Panc1 (cell line): Measurements from ENCODE around the gene S100A5. TPM values are rescaled to one million over a fixed set of nuclear protein-coding genes. Genes with fewer than 3 reads are reported as not detected.

Experiments used
- ATAC-seq: fragments of 200-7000 bp; cut with Tn5 transposase; 2 replicates; pipeline ENCODE4 v1.9.1; 2020; ENCODE audit warnings: mild to moderate bottlenecking, moderate library complexity
- BruUV-seq: library from RNA; stranded (reverse); fragments of 400-500 nt; replicated peaks from 2 replicates; lab custom pipeline; 2021; lab: Mats Ljungman, UMichigan
- CTCF ChIA-PET: fragments of 300-600 bp; sonication (Branson Sonifier 250); formaldehyde crosslinking; loops from one replicate; lab custom pipeline; 2022; ENCODE audit warnings: antibody characterized with exemption; lab: Charles Lee
- POLR2A ChIA-PET: fragments of 300-600 bp; sonication (Branson Sonifier 250); formaldehyde crosslinking; loops from one replicate; lab custom pipeline; 2022; ENCODE audit warnings: antibody characterized with exemption; lab: Charles Lee
- DNase-seq: peaks from one replicate; pipeline ENCODE4 v3.0.0-alpha.2; 2010; ENCODE audit warnings: low read depth, low spot score
- H3K27ac ChIP-seq: 2 replicates; pipeline ENCODE4 v1.5.1; 2011; ENCODE audit warnings: mild to moderate bottlenecking, low read length, inconsistent platforms
- H3K27me3 ChIP-seq: fragments of 200-500 bp; sonication (Bioruptor generic); 2 replicates; pipeline ENCODE4 v1.6.0; 2014; ENCODE audit warnings: low read length, inconsistent platforms; ENCODE audit not compliant: control insufficient read depth, insufficient read depth
- H3K36me3 ChIP-seq: fragments of 200-500 bp; sonication (Bioruptor generic); 2 replicates; pipeline ENCODE4 v1.5.1; 2014; ENCODE audit warnings: inconsistent platforms, mild to moderate bottlenecking, low read length, moderate library complexity; ENCODE audit not compliant: control insufficient read depth, insufficient read depth
- H3K4me1 ChIP-seq: 2 replicates; pipeline ENCODE4 v1.5.1; 2011; ENCODE audit warnings: inconsistent platforms, mild to moderate bottlenecking, low read length, moderate library complexity; ENCODE audit not compliant: control insufficient read depth, insufficient read depth
- H3K4me3 ChIP-seq, 2 experiments: 2 replicates each; pipeline ENCODE4 v1.5.1; 2011 to 2012; ENCODE audit warnings: low read depth in 2 of 2, low read length in 2 of 2, mild to moderate bottlenecking in 2 of 2, inconsistent platforms in 1 of 2, moderate library complexity in 1 of 2
- H3K9me3 ChIP-seq: fragments of 200-500 bp; sonication (Bioruptor generic); 2 replicates; pipeline ENCODE4 v1.5.1; 2014; ENCODE audit warnings: low read depth, mild to moderate bottlenecking, inconsistent platforms, low read length, moderate library complexity; ENCODE audit not compliant: control insufficient read depth, insufficient read depth
- CTCF ChIP-seq: fragments of 450-650 bp; IDR thresholded peaks from 2 replicates; pipeline ENCODE4 v1.5.1; 2017; ENCODE audit warnings: mild to moderate bottlenecking
- POLR2AphosphoS5 ChIP-seq: IDR thresholded peaks from 2 replicates; pipeline ENCODE4 v1.6.1; 2012; ENCODE audit warnings: mild to moderate bottlenecking, low read depth, low read length, moderate library complexity
- REST ChIP-seq, 2 experiments: IDR thresholded peaks; 2 replicates each; pipeline ENCODE4 v1.6.1; 2011 to 2012; ENCODE audit warnings: low read depth in 2 of 2, control low read depth in 1 of 2, low read length in 1 of 2, mild to moderate bottlenecking in 1 of 2, moderate library complexity in 1 of 2; ENCODE audit not compliant: insufficient read depth in 1 of 2
- SIN3A ChIP-seq: IDR thresholded peaks from 2 replicates; pipeline ENCODE4 v1.6.1; 2012; ENCODE audit warnings: low read depth, mild to moderate bottlenecking, low read length, moderate library complexity, borderline replicate concordance; ENCODE audit not compliant: insufficient read depth
- TCF7L2 ChIP-seq: IDR thresholded peaks from 2 replicates; pipeline ENCODE4 v1.6.1; 2011; ENCODE audit warnings: mild to moderate bottlenecking, low read depth, low read length, inconsistent platforms
- in situ Hi-C: cut with HindIII; loops from 2 replicates; pipeline ENCODE4 v1.10.0; 2016; ENCODE audit warnings: low sequenced_read_pairs, low pct_unique_long_range_greater_than_20kb
- intact Hi-C: fragments of 100-400 bp; cut with micrococcal nuclease; formaldehyde crosslinking; loops from one replicate; pipeline ENCODE4 v1.10.0; 2022; ENCODE audit not compliant: unreplicated experiment
- total RNA-seq: library from RNA; stranded (reverse); gene quantifications from one replicate; pipeline ENCODE4 v1.2.1, GENCODE V29; 2021; ENCODE audit not compliant: unreplicated experiment

S100A5 gene
- total RNA-seq, 1 experiment from 2014 or later, result 0.72 TPM

- no TSS peak for BruUV-seq
- H3K4me1 ChIP-seq, result peaks cover 30% of the 10 kb centered on the region
- ATAC-seq, result no peak
- no peaks in the 10 kb centered on the region for H3K27me3 ChIP-seq
- intact Hi-C loops, result no loop called here
- TF ChIP-seq REST (IDR thresholded peaks at IDR 0.05; ENCODE audit: insufficient read depth in 1 of 2, low read depth in 2 of 2, low read length in 1 of 2) (no peak), CTCF (no peak), TCF7L2 (no peak)
- in situ Hi-C loops, result no loop called here
- H3K4me3 ChIP-seq, result no peak overlapping the region
- peak overlapping the region; percentile 62 for H3K27ac ChIP-seq
- CTCF ChIA-PET, result interaction anchor here (0.9 kb wide), 1 partner anchor 66 kb away, joined by 3 read pairs; no protein-coding TSS in a partner anchor
- no peak for DNase-seq
- no peaks in the 10 kb centered on the region for H3K36me3 ChIP-seq
- H3K9me3 ChIP-seq, result no peaks in the 10 kb centered on the region
- POLR2A ChIA-PET, result no interaction called here
These were observed 20.8 kb upstream of the S100A5 start for GRCh38 chr1:153561466-153561985.

GRCh38 chr1:153560771-153561465 lies 20.2 kb upstream of the S100A5 start:
- H3K36me3 ChIP-seq, result no peaks in the 10 kb centered on the region
- BruUV-seq, result no TSS peak
- CTCF ChIA-PET, result no interaction called here
- POLR2A ChIA-PET, result interaction anchor here (0.7 kb wide), 1 partner anchor 9 kb away, joined by 6 read pairs; no protein-coding TSS in a partner anchor
- no peaks in the 10 kb centered on the region for H3K27me3 ChIP-seq
- TF ChIP-seq POLR2AphosphoS5 (no peak), CTCF (no peak), REST (IDR thresholded peaks at IDR 0.05; ENCODE audit: insufficient read depth in 1 of 2, low read depth in 2 of 2, low read length in 1 of 2) (no peak), SIN3A (no peak)
- intact Hi-C loops, result no loop called here
- H3K4me1 ChIP-seq, result peaks cover 24% of the 10 kb centered on the region
- in situ Hi-C loops, result no loop called here
- DNase-seq (no peak), ATAC-seq (no peak)
- H3K4me3 ChIP-seq, result no peak overlapping the region
- H3K9me3 ChIP-seq, result no peaks in the 10 kb centered on the region
- no peak overlapping the region for H3K27ac ChIP-seq
